ENCODE results near the gene PNPO. TPM values are rescaled to one million over a fixed set of nuclear protein-coding genes. Genes with fewer than 3 reads are reported as not detected.

The PNPO gene
- polyA plus RNA-seq, 1 donor from 2014 or later: 1.7 TPM

DNA sequence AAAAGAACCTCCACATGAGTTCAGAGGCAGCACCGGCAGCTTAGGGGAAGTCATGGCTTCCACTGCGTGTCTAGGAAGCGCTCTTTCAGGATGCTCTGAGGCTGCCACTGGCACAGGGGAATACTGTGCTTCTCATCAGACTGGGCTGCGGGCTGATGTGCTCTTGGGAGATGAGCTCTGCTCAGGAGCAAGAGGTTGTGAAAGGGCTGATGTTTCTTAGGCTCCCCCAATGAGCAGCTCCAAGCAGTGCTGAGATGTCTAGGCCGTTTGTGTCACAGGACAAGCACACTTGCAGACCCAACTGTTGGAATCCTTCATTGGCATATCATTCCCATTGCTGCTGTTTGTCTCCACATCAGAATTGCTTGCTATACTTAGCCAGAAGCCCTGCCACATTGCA, 41.7 kb upstream of the PNPO start:
- H3K36me3 ChIP-seq (ENCODE audit: insufficient read depth, low read length): no peaks in the 10 kb centered on the region
- no peaks in the 10 kb centered on the region for H4K20me1 ChIP-seq (ENCODE audit: insufficient read depth)
- TF ChIP-seq, protein P1, sequence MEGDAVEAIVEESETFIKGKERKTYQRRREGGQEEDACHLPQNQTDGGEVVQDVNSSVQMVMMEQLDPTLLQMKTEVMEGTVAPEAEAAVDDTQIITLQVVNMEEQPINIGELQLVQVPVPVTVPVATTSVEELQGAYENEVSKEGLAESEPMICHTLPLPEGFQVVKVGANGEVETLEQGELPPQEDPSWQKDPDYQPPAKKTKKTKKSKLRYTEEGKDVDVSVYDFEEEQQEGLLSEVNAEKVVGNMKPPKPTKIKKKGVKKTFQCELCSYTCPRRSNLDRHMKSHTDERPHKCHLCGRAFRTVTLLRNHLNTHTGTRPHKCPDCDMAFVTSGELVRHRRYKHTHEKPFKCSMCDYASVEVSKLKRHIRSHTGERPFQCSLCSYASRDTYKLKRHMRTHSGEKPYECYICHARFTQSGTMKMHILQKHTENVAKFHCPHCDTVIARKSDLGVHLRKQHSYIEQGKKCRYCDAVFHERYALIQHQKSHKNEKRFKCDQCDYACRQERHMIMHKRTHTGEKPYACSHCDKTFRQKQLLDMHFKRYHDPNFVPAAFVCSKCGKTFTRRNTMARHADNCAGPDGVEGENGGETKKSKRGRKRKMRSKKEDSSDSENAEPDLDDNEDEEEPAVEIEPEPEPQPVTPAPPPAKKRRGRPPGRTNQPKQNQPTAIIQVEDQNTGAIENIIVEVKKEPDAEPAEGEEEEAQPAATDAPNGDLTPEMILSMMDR (IDR thresholded peaks at IDR 0.05; ENCODE audit: poor library complexity, severe bottlenecking): no peak
- TF ChIP-seq SMC3 (conservative IDR thresholded peaks at IDR 0.05; ENCODE audit: poor library complexity): no peak
- no peak for TF ChIP-seq EP300 (conservative IDR thresholded peaks at IDR 0.05; ENCODE audit: poor library complexity, severe bottlenecking)
- H3K79me2 ChIP-seq (replicated peaks; ENCODE audit: insufficient read depth, low read length): peaks cover 13% of the 10 kb centered on the region
- no peaks in the 10 kb centered on the region for H3K9me2 ChIP-seq (ENCODE audit: insufficient read depth, low read length)
- H3K9ac ChIP-seq (ENCODE audit: low read length): no peak overlapping the region
- H3K27me3 ChIP-seq (ENCODE audit: insufficient read depth, low read depth, low read length): no peaks in the 10 kb centered on the region
- H3F3A ChIP-seq (ENCODE audit: insufficient read depth, low read length, poor library complexity, severe bottlenecking): no peaks in the 10 kb centered on the region
- no peak overlapping the region for H3K4me2 ChIP-seq (ENCODE audit: low read length)
- no peaks in the 10 kb centered on the region for H3K9me3 ChIP-seq (ENCODE audit: low read length)
- no peak overlapping the region for H3K27ac ChIP-seq (ENCODE audit: low read length)
- H3K4me3 ChIP-seq (ENCODE audit: low read length): no peak overlapping the region
- no peak overlapping the region for H2AFZ ChIP-seq (ENCODE audit: low read depth, low read length)

DNA sequence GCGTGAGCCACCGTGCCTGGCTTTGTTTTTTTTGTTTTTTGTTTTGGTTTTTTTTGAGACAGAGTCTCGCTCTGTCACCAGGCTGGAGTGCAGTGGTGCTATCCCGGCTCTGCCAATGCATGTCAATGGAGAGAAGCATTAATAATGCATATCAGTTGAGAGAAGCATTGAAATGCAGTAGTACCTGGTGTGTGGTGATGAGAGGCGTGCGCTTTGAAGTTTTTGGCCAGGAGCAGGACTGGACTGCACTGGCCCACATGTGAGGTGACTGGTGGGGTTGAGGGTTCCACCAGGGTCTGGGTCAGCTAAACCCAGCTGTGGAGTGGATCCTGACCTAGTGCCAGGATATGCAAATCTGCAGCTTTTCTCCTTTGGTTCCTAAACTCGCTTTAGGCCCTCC, 39.9 kb upstream of the PNPO start:
- no peaks in the 10 kb centered on the region for H3K27me3 ChIP-seq (ENCODE audit: insufficient read depth, low read depth, low read length)
- no peaks in the 10 kb centered on the region for H4K20me1 ChIP-seq (ENCODE audit: insufficient read depth)
- no peak for TF ChIP-seq EP300 (conservative IDR thresholded peaks at IDR 0.05; ENCODE audit: poor library complexity, severe bottlenecking)
- TF ChIP-seq RAD21 (conservative IDR thresholded peaks at IDR 0.05): no peak
- TF ChIP-seq, protein P1 (IDR thresholded peaks at IDR 0.05; ENCODE audit: poor library complexity, severe bottlenecking): no peak
- no peak for TF ChIP-seq POLR2AphosphoS5 (IDR thresholded peaks at IDR 0.05)
- no peak for TF ChIP-seq EZH2 (IDR thresholded peaks at IDR 0.05; ENCODE audit: borderline replicate concordance, insufficient read depth, low read length, poor library complexity, severe bottlenecking)
- TF ChIP-seq SMC3 (conservative IDR thresholded peaks at IDR 0.05; ENCODE audit: poor library complexity): no peak
- TF ChIP-seq, protein P2, sequence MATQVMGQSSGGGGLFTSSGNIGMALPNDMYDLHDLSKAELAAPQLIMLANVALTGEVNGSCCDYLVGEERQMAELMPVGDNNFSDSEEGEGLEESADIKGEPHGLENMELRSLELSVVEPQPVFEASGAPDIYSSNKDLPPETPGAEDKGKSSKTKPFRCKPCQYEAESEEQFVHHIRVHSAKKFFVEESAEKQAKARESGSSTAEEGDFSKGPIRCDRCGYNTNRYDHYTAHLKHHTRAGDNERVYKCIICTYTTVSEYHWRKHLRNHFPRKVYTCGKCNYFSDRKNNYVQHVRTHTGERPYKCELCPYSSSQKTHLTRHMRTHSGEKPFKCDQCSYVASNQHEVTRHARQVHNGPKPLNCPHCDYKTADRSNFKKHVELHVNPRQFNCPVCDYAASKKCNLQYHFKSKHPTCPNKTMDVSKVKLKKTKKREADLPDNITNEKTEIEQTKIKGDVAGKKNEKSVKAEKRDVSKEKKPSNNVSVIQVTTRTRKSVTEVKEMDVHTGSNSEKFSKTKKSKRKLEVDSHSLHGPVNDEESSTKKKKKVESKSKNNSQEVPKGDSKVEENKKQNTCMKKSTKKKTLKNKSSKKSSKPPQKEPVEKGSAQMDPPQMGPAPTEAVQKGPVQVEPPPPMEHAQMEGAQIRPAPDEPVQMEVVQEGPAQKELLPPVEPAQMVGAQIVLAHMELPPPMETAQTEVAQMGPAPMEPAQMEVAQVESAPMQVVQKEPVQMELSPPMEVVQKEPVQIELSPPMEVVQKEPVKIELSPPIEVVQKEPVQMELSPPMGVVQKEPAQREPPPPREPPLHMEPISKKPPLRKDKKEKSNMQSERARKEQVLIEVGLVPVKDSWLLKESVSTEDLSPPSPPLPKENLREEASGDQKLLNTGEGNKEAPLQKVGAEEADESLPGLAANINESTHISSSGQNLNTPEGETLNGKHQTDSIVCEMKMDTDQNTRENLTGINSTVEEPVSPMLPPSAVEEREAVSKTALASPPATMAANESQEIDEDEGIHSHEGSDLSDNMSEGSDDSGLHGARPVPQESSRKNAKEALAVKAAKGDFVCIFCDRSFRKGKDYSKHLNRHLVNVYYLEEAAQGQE (IDR thresholded peaks at IDR 0.05; ENCODE audit: borderline replicate concordance): no peak
- TF ChIP-seq MXI1 (conservative IDR thresholded peaks at IDR 0.05; ENCODE audit: poor library complexity, severe bottlenecking): no peak
- no peak for TF ChIP-seq TAF1 (IDR thresholded peaks at IDR 0.05; ENCODE audit: low read depth)
- no peaks in the 10 kb centered on the region for H3K36me3 ChIP-seq (ENCODE audit: insufficient read depth, low read length)
- no peaks in the 10 kb centered on the region for H3F3A ChIP-seq (ENCODE audit: insufficient read depth, low read length, poor library complexity, severe bottlenecking)
- H2AFZ ChIP-seq (ENCODE audit: low read depth, low read length): no peak overlapping the region
- no peak overlapping the region for H3K27ac ChIP-seq (ENCODE audit: low read length)
- peaks cover 13% of the 10 kb centered on the region for H3K79me2 ChIP-seq (replicated peaks; ENCODE audit: insufficient read depth, low read length)
- no peaks in the 10 kb centered on the region for H3K9me3 ChIP-seq (ENCODE audit: low read length)
- no peak overlapping the region for H3K4me2 ChIP-seq (ENCODE audit: low read length)
- no peak overlapping the region for H3K9ac ChIP-seq (ENCODE audit: low read length)
- no peak overlapping the region for H3K4me3 ChIP-seq (ENCODE audit: low read length)
- no peaks in the 10 kb centered on the region for H3K9me2 ChIP-seq (ENCODE audit: insufficient read depth, low read length)

Measured in neural cell (in vitro differentiated cells).